Trophoblast cell (in vitro differentiated cells and primary cell): ENCODE data around the gene DLGAP4. TPM values are rescaled to one million over a fixed set of nuclear protein-coding genes. Genes with fewer than 3 reads are reported as not detected.
A peak's percentile ranks its signal among the peaks of the same experiment; 100 is the strongest.

Experiments
- DNase-seq, 2 donors: peaks; one replicate each; pipeline ENCODE4 v3.0.0-alpha.2; 2016
- H2AFZ ChIP-seq: 2 replicates; pipeline ENCODE4 v1.6.1; 2013; ENCODE audit warnings: low read length, moderate library complexity, mild to moderate bottlenecking; ENCODE audit not compliant: insufficient read depth, poor library complexity
- H2AK5ac ChIP-seq: 2 replicates; pipeline ENCODE4 v1.6.1; 2013; ENCODE audit warnings: mild to moderate bottlenecking, low read length
- H2BK120ac ChIP-seq: 2 replicates; pipeline ENCODE4 v1.6.1; 2013; ENCODE audit warnings: low read length, mild to moderate bottlenecking, moderate library complexity; ENCODE audit not compliant: insufficient read depth, poor library complexity
- H2BK12ac ChIP-seq: 2 replicates; pipeline ENCODE4 v1.6.1; 2013; ENCODE audit warnings: mild to moderate bottlenecking, low read length, moderate library complexity
- H2BK5ac ChIP-seq: 2 replicates; pipeline ENCODE4 v1.6.1; 2013; ENCODE audit warnings: low read length, low read depth, moderate library complexity, mild to moderate bottlenecking; ENCODE audit not compliant: poor library complexity
- H3K14ac ChIP-seq: 2 replicates; pipeline ENCODE4 v1.6.1; 2013; ENCODE audit warnings: mild to moderate bottlenecking, low read length
- H3K18ac ChIP-seq: 2 replicates; pipeline ENCODE4 v1.6.1; 2013; ENCODE audit warnings: mild to moderate bottlenecking, low read length
- H3K23ac ChIP-seq: 2 replicates; pipeline ENCODE4 v1.6.1; 2013; ENCODE audit warnings: low read length
- H3K27ac ChIP-seq: 2 replicates; pipeline ENCODE4 v1.5.1; 2013; ENCODE audit warnings: low read depth, mild to moderate bottlenecking, inconsistent platforms, low read length, moderate library complexity
- H3K27me3 ChIP-seq: 2 replicates; pipeline ENCODE4 v1.6.1; 2013; ENCODE audit warnings: inconsistent platforms, mild to moderate bottlenecking, low read length, moderate library complexity; ENCODE audit not compliant: insufficient read depth
- H3K36me3 ChIP-seq, 2 experiments: 1 replicate in 1 of 2; 2 replicates in 1 of 2; pipeline ENCODE4 v1.6.1; 2013; ENCODE audit warnings: low read length in 2 of 2, mild to moderate bottlenecking in 2 of 2, moderate library complexity in 1 of 2; ENCODE audit not compliant: insufficient read depth in 2 of 2, control insufficient read depth in 1 of 2
- H3K4ac ChIP-seq: 2 replicates; pipeline ENCODE4 v1.6.1; 2013; ENCODE audit warnings: low read depth, mild to moderate bottlenecking, low read length, moderate library complexity
- H3K4me1 ChIP-seq, 2 experiments: 1 replicate in 1 of 2; 2 replicates in 1 of 2; pipeline ENCODE4 v1.6.1; 2013; ENCODE audit warnings: low read length in 2 of 2, mild to moderate bottlenecking in 2 of 2, moderate library complexity in 1 of 2; ENCODE audit not compliant: insufficient read depth in 2 of 2, control insufficient read depth in 1 of 2
- H3K4me2 ChIP-seq: 2 replicates; pipeline ENCODE4 v1.6.1; 2013; ENCODE audit warnings: inconsistent platforms, mild to moderate bottlenecking, low read length, moderate library complexity
- H3K4me3 ChIP-seq: 2 replicates; pipeline ENCODE4 v1.5.1; 2013; ENCODE audit warnings: mild to moderate bottlenecking, low read depth, low read length, inconsistent platforms
- H3K79me1 ChIP-seq: one replicate; pipeline ENCODE4 v1.6.1; 2013; ENCODE audit warnings: low read length
- H3K79me2 ChIP-seq: 2 replicates; pipeline ENCODE4 v1.6.1; 2013; ENCODE audit warnings: low read length, mild to moderate bottlenecking; ENCODE audit not compliant: control insufficient read depth, insufficient read depth, poor library complexity
- H3K9ac ChIP-seq: 2 replicates; pipeline ENCODE4 v1.6.1; 2013; ENCODE audit warnings: mild to moderate bottlenecking, low read length
- H3K9me3 ChIP-seq: 2 replicates; pipeline ENCODE4 v1.6.1; 2013; ENCODE audit warnings: low read depth, mild to moderate bottlenecking, control low read depth, inconsistent platforms, low read length; ENCODE audit not compliant: insufficient read depth
- H4K12ac ChIP-seq: 2 replicates; pipeline ENCODE4 v1.6.1; 2013; ENCODE audit warnings: low read depth, mild to moderate bottlenecking, low read length, moderate library complexity
- H4K8ac ChIP-seq: 2 replicates; pipeline ENCODE4 v1.6.1; 2013; ENCODE audit warnings: low read depth, mild to moderate bottlenecking, low read length, moderate library complexity
- H4K91ac ChIP-seq: one replicate; pipeline ENCODE4 v1.6.1; 2013; ENCODE audit warnings: low read depth, mild to moderate bottlenecking, low read length, moderate library complexity
- WGBS: extraction: QIAGEN DNeasy Blood & Tissue Kit; methylation state at CpG from one replicate; pipeline ENCODE4 v1.1.7; 2013; ENCODE audit warnings: missing lambda C conversion rate; ENCODE audit not compliant: insufficient read length, insufficient coverage; ENCODE audit errors: extremely low coverage; 5-methylcytosine and 5-hydroxymethylcytosine counted together
- polyA plus RNA-seq: library from polyadenylated mRNA; stranded (reverse); fragments of 200-250 nt; gene quantifications from 2 replicates; pipeline ENCODE4 v1.2.3, GENCODE V29; 2013

The DLGAP4 gene
- 165 TPM in 2 replicates for polyA plus RNA-seq

- no peak within 1 kb of the TSS for H4K8ac ChIP-seq
- no peak within 1 kb of the TSS for H3K4ac ChIP-seq
- H4K91ac ChIP-seq = no peak within 1 kb of the TSS
- peak within 1 kb of the TSS; percentile 25 for H3K4me3 ChIP-seq
- H3K4me1 ChIP-seq = peaks cover 2% of the 10 kb centered on the region in 2 experiments
- WGBS = no CpG with 5 or more reads among the region's 96 CpGs
- H3K36me3 ChIP-seq = no peaks in the 10 kb centered on the region
- no peak within 1 kb of the TSS for H3K14ac ChIP-seq
- no peak within 1 kb of the TSS for H3K18ac ChIP-seq
- no peak within 1 kb of the TSS for H2BK5ac ChIP-seq
- H3K23ac ChIP-seq = no peak within 1 kb of the TSS
- no peak within 1 kb of the TSS for H2AFZ ChIP-seq
- H3K79me1 ChIP-seq = no peaks in the 10 kb centered on the region
- H2AK5ac ChIP-seq = no peak within 1 kb of the TSS
- H3K9ac ChIP-seq = no peak within 1 kb of the TSS
- H3K4me2 ChIP-seq = peak within 1 kb of the TSS; percentile 65
- H2BK12ac ChIP-seq = no peak within 1 kb of the TSS
- peak in 1 of 2 donors; percentile 37 for DNase-seq
- peaks cover 42% of the 10 kb centered on the region for H3K27me3 ChIP-seq
- no peaks in the 10 kb centered on the region for H3K79me2 ChIP-seq
- no peak within 1 kb of the TSS for H2BK120ac ChIP-seq
- no peak within 1 kb of the TSS for H3K27ac ChIP-seq
- peaks cover 2% of the 10 kb centered on the region for H3K9me3 ChIP-seq
- H4K12ac ChIP-seq = no peak within 1 kb of the TSS
Observed at GRCh38 chr20:36305602-36306551, at the start of gene DLGAP4. TSS of gene DLGAP4 (plus strand) at chr20:36306339. CDS start at chr20:36431718, 125,379 bp downstream.

GRCh38 chr20:36259177-36260061 is 46.7 kb upstream of the DLGAP4 start:
- no peaks in the 10 kb centered on the region for H3K9me3 ChIP-seq
- H3K4ac ChIP-seq = no peak overlapping the region
- H2BK120ac ChIP-seq = no peak overlapping the region
- no peak overlapping the region for H2AFZ ChIP-seq
- no peak overlapping the region for H2AK5ac ChIP-seq
- no peaks in the 10 kb centered on the region for H3K79me1 ChIP-seq
- H4K12ac ChIP-seq = no peak overlapping the region
- no peaks in the 10 kb centered on the region for H3K79me2 ChIP-seq
- H3K4me2 ChIP-seq = no peak overlapping the region
- no peak overlapping the region for H2BK12ac ChIP-seq
- H3K18ac ChIP-seq = no peak overlapping the region
- H4K91ac ChIP-seq = no peak overlapping the region
- no CpG with 5 or more reads among the region's 16 CpGs for WGBS
- H3K36me3 ChIP-seq = peaks cover 16 to 23% of the 10 kb centered on the region in 2 experiments
- H3K27ac ChIP-seq = no peak overlapping the region
- H3K23ac ChIP-seq = no peak overlapping the region
- H3K14ac ChIP-seq = no peak overlapping the region
- no peaks in the 10 kb centered on the region for H3K27me3 ChIP-seq
- no peak overlapping the region for H3K9ac ChIP-seq
- no peak overlapping the region for H2BK5ac ChIP-seq
- no peak overlapping the region for H4K8ac ChIP-seq
- no peak overlapping the region for H3K4me3 ChIP-seq
- peak; percentile 92 to 93 for DNase-seq
- no peaks in the 10 kb centered on the region for H3K4me1 ChIP-seq

- no peak overlapping the region for H3K4me2 ChIP-seq
- DNase-seq = no peak
- H3K18ac ChIP-seq = no peak overlapping the region
- no peak overlapping the region for H3K23ac ChIP-seq
- no peak overlapping the region for H3K14ac ChIP-seq
- no peak overlapping the region for H3K4me3 ChIP-seq
- no peaks in the 10 kb centered on the region for H3K79me1 ChIP-seq
- no peaks in the 10 kb centered on the region for H3K79me2 ChIP-seq
- H3K36me3 ChIP-seq = peaks cover 12 to 18% of the 10 kb centered on the region in 2 experiments
- no peaks in the 10 kb centered on the region for H3K9me3 ChIP-seq
- H2BK12ac ChIP-seq = no peak overlapping the region
- H2BK5ac ChIP-seq = no peak overlapping the region
- H2AFZ ChIP-seq = no peak overlapping the region
- H3K27ac ChIP-seq = no peak overlapping the region
- no peaks in the 10 kb centered on the region for H3K27me3 ChIP-seq
- no peak overlapping the region for H4K12ac ChIP-seq
- no peak overlapping the region for H2AK5ac ChIP-seq
- H2BK120ac ChIP-seq = no peak overlapping the region
- no peak overlapping the region for H4K8ac ChIP-seq
- no peaks in the 10 kb centered on the region for H3K4me1 ChIP-seq
- no peak overlapping the region for H3K4ac ChIP-seq
- no peak overlapping the region for H3K9ac ChIP-seq
- WGBS = no CpG with 5 or more reads among the region's 7 CpGs
- H4K91ac ChIP-seq = no peak overlapping the region
Observed at GRCh38 chr20:36260316-36260715, 45.8 kb upstream of the DLGAP4 start.

GRCh38 chr20:36261389-36262105 is 44.6 kb upstream of the DLGAP4 start:
- H3K18ac ChIP-seq = no peak overlapping the region
- H3K27me3 ChIP-seq = no peaks in the 10 kb centered on the region
- peaks cover under 1 to 6% of the 10 kb centered on the region in 2 experiments for H3K36me3 ChIP-seq
- H3K9ac ChIP-seq = no peak overlapping the region
- H2AFZ ChIP-seq = peak overlapping the region; percentile 17
- H3K23ac ChIP-seq = no peak overlapping the region
- no peak overlapping the region for H4K12ac ChIP-seq
- no peak overlapping the region for H3K14ac ChIP-seq
- H3K27ac ChIP-seq = no peak overlapping the region
- H4K8ac ChIP-seq = no peak overlapping the region
- no peak overlapping the region for H2BK120ac ChIP-seq
- H4K91ac ChIP-seq = no peak overlapping the region
- no peak overlapping the region for H3K4me2 ChIP-seq
- H2BK5ac ChIP-seq = no peak overlapping the region
- H3K4me1 ChIP-seq = no peaks in the 10 kb centered on the region
- H2BK12ac ChIP-seq = no peak overlapping the region
- H2AK5ac ChIP-seq = no peak overlapping the region
- no peaks in the 10 kb centered on the region for H3K79me1 ChIP-seq
- peak; percentile 71 to 78 for DNase-seq
- no peak overlapping the region for H3K4ac ChIP-seq
- no peaks in the 10 kb centered on the region for H3K79me2 ChIP-seq
- no CpG with 5 or more reads among the region's 12 CpGs for WGBS
- H3K4me3 ChIP-seq = no peak overlapping the region
- H3K9me3 ChIP-seq = no peaks in the 10 kb centered on the region
